Endometrial microvascular endothelial cells (primary cell): ENCODE results near the gene ACACA. TPM values are rescaled to one million over a fixed set of nuclear protein-coding genes. Genes with fewer than 3 reads are reported as not detected.
"Not testable (repeated sequence)": the region's sequence is repeated elsewhere in the genome, so short reads cannot be mapped to it uniquely, and the experiment has no call there.

Source experiments
- in situ Hi-C: cut with HindIII; loops from 2 replicates; pipeline ENCODE4 v1.10.0; 2017; ENCODE audit warnings: low sequenced_read_pairs, low pct_unique_long_range_greater_than_20kb; ENCODE audit errors: inconsistent ontology term
- total RNA-seq: library from RNA; depleted of rRNA; stranded (reverse); fragments of >200 nt; gene quantifications from one replicate; pipeline ENCODE4 v1.2.3, GENCODE V29; 2015; ENCODE audit errors: inconsistent ontology term

ACACA gene
- total RNA-seq, 1 donor from 2014 or later, result 28.0 TPM

- in situ Hi-C loops, result not testable (repeated sequence)
These were observed 1.1 kb downstream of the ACACA start for GRCh38 chr17:37405522-37405921.

- in situ Hi-C loops, result no loop called here
These were observed 6.1 kb downstream of the ACACA start for GRCh38 chr17:37400505-37400904.

- in situ Hi-C loops, result no loop called here
These were observed 7.3 kb downstream of the ACACA start for GRCh38 chr17:37399265-37399803.

- in situ Hi-C loops, result no loop called here
These were observed 13.3 kb downstream of the ACACA start for GRCh38 chr17:37393352-37393751.

- in situ Hi-C loops, result no loop called here
These were observed 14.5 kb downstream of the ACACA start for GRCh38 chr17:37392024-37392590.

- in situ Hi-C loops, result no loop called here
These were observed 15.5 kb downstream of the ACACA start for GRCh38 chr17:37391146-37391545.

GRCh38 chr17:37389160-37389559 is 17.5 kb downstream of the ACACA start:
- in situ Hi-C loops, result no loop called here

GRCh38 chr17:37388266-37388665 is 18.4 kb downstream of the ACACA start:
- in situ Hi-C loops, result no loop called here

GRCh38 chr17:37386462-37386861 is 20.2 kb downstream of the ACACA start:
- in situ Hi-C loops, result no loop called here

- in situ Hi-C loops, result no loop called here
These were observed 21.1 kb downstream of the ACACA start for GRCh38 chr17:37385474-37385990.

GRCh38 chr17:37384560-37385149 is 22.0 kb downstream of the ACACA start:
- in situ Hi-C loops, result no loop called here

GRCh38 chr17:37382056-37382455 is 24.6 kb downstream of the ACACA start:
- in situ Hi-C loops, result no loop called here

- in situ Hi-C loops, result no loop called here
These were observed 30.9 kb downstream of the ACACA start, which contains the start of gene C17orf78 for GRCh38 chr17:37375706-37376105. Gene C17orf78 (plus strand): TSS chr17:37375985. CDS start chr17:37376093, 108 bp downstream.

- in situ Hi-C loops, result no loop called here
These were observed 33.0 kb downstream of the ACACA start for GRCh38 chr17:37373530-37374159.

GRCh38 chr17:37368577-37368976 is 38.1 kb downstream of the ACACA start:
- in situ Hi-C loops, result no loop called here

- in situ Hi-C loops, result no loop called here
These were observed 41.0 kb downstream of the ACACA start for GRCh38 chr17:37365589-37365988.

- in situ Hi-C loops, result no loop called here
These were observed 45.1 kb downstream of the ACACA start for GRCh38 chr17:37361543-37361942.

GRCh38 chr17:37360632-37361031 is 46.0 kb downstream of the ACACA start:
- in situ Hi-C loops, result no loop called here

GRCh38 chr17:37359682-37360188 is 46.9 kb downstream of the ACACA start:
- in situ Hi-C loops, result no loop called here
